SK-N-DZ (cell line): ENCODE results near the gene MDK. TPM values are rescaled to one million over a fixed set of nuclear protein-coding genes. Genes with fewer than 3 reads are reported as not detected.

Experiments used
- DNase-seq: peaks from one replicate; pipeline ENCODE4 v3.0.0-alpha.2; 2015; ENCODE audit warnings: low spot score
- polyA plus RNA-seq, 2 experiments: library from polyadenylated mRNA; depleted of rRNA; stranded (reverse); fragments of >200 nt; gene quantifications; 2 replicates each; pipeline ENCODE4 v1.2.3, GENCODE V29; 2014

Gene MDK, protein sequence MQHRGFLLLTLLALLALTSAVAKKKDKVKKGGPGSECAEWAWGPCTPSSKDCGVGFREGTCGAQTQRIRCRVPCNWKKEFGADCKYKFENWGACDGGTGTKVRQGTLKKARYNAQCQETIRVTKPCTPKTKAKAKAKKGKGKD
- polyA plus RNA-seq (2014; cell fraction: cytosol; rRNA removed), result 2,839 and 3,450 TPM in 2 replicates
- polyA plus RNA-seq (2014; cell fraction: nucleus; rRNA removed), result 2,101 and 2,397 TPM in 2 replicates

DNA sequence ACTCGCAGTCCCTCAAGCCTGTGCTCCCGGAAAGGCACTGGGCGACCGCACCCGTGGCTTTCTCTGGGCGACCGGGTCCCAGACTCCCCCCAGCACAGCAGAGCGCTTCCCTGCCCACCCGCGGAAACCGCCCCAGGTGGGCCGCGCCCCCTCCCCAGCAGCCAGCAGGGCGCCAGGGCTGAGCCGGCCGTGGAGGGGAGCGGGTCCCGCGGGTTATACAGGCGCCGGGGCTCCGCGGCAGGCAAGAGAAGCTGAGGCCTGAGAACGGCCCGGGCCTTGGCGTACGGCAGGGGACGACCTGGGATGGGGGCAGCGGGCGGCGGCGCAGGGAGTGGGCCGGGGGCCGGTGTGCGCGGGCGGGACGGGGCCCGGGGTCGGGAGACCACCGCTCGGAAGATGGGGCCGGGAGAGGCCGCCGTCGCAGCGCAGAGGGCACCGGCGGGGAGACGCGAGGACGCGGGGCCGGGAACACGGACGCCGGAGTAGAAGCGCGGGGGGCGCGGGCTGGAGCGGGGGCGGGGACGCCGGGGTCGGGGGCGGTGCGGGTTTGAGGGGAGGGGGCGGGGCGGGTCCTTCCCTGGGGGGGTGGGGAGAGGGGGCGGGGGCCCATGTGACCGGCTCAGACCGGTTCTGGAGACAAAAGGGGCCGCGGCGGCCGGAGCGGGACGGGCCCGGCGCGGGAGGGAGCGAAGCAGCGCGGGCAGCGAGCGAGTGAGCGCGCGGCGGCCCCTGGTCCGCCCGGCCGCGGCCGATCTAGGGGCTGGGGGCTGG, at the start of gene MDK:
TSS of gene MDK (plus strand) at position 622 of the 771 bp plus-strand sequence. CDS start 389 bp downstream, outside the sequence.
- no peak for DNase-seq

GRCh38 chr11:46332093-46332567, 49.3 kb upstream of the MDK start:
- no peak for DNase-seq

- DNase-seq, result no peak
Observed at GRCh38 chr11:46332568-46333393, 48.7 kb upstream of the MDK start.

- DNase-seq, result no peak
Observed at GRCh38 chr11:46333394-46333947, 48.0 kb upstream of the MDK start.

GRCh38 chr11:46334211-46334610, 47.3 kb upstream of the MDK start:
- DNase-seq, result no peak

- no peak for DNase-seq
Observed at GRCh38 chr11:46335271-46335670, 46.2 kb upstream of the MDK start.

DNA sequence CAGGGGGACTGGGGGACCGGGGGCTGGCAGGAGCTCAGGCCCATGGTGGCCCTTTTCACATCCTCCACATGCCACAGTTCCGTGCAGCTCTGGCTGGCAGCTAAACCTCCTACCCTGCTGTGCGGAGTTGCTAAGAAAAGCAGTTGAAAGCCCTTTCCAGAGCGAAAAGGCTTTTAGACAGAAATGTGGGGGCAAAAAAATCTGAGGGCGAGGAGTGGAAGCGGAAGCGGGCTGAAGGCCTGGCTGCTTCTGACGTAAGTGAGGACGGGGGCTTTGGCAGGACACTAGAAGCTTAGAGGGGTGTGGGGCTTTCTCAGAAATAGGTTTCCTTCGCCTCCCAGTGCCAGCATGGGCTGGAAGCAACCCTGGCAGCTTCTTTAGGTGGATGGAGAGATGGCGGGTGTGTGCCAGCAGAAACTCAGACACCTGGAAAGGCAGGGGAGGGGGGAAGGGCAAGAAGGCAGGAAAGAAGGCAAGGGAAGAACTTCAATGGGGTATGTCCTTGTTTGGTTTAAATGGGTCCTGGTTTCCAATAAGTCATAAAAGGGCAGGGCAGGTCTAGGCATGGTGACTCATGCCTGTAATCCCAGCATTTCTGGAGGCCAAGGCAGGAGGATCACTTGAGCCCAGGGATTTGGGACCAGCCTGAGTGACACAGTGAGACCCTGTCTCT, 45.4 kb upstream of the MDK start:
- DNase-seq, result no peak

- no peak for DNase-seq
Observed at GRCh38 chr11:46336563-46337180, 44.8 kb upstream of the MDK start.

DNA sequence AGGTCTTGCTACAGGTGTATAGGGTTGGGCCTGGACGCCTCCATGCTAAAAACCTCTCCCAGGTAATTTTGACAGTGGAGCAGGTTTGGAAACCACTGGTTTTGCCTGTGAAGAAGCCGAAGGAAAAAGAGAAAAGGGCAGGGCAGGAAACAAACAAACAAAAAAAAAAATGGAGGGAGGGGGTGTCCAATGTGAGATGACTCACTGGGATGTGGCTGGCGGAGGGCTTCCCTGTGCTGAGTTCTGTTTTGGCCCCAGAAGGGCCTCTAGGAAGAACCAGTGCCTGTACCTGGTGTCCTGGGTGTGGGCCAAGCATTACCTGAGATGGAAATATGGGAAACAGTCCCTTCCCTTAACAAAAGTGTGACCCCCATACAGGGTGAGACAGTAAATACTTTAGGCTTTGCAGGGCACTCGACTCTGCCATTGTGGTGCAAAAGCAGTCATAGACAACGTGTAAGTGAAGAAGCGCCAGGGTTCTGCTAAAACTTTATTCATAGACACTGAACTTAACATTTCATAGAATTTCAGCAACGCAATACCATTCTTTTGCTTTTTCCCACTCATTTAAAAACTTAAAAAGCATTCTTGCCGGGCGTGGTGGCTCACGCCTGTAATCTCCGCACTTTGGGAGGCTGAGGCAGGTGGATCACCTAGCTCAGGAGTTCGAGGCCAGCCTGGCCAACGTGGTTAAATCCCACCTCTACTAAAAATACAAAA, 43.7 kb upstream of the MDK start:
- no peak for DNase-seq

DNA sequence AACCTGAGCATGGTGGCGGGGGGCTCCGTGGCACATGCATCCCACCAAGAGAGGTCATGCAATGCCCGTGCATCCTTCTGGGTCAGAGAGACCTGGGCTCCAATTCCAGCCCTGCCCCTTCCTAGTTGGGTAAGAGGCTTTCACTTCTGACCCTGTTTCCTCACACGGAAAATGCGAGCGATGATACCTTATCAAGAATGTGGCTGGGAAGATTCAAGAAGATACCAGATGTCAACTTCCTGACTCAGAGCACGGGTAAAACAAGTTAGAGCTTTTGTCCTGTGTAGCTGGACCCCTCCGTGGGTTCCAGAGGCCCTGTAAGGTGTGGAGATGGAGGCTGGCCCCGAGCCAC, 42.9 kb upstream of the MDK start:
- DNase-seq, result no peak

- DNase-seq, result no peak
Observed at GRCh38 chr11:46338988-46339666, 42.3 kb upstream of the MDK start.

GRCh38 chr11:46339816-46340215, 41.7 kb upstream of the MDK start:
- no peak for DNase-seq

- DNase-seq, result no peak
Observed at GRCh38 chr11:46341454-46341853, 40.0 kb upstream of the MDK start.

DNA sequence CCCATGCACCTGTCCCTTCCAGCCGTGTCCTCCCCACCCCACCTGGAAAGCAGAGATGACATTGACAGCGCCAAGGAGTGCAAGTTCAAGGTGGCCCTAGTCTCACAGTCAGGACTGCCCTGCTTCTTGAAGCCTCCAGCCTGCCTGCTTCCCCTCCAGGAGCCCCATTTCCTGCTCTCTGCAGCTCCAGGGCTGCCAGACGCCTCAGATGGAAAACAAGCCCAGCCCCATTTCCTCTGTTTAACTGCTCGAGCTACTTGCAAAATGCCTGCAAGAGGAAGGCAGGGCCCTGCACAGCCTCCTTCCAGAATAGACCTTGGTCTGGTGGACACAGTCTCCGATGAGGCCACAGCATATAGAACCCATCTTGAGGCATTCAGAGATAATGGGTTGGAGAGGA, 39.2 kb upstream of the MDK start:
- no peak for DNase-seq

DNA sequence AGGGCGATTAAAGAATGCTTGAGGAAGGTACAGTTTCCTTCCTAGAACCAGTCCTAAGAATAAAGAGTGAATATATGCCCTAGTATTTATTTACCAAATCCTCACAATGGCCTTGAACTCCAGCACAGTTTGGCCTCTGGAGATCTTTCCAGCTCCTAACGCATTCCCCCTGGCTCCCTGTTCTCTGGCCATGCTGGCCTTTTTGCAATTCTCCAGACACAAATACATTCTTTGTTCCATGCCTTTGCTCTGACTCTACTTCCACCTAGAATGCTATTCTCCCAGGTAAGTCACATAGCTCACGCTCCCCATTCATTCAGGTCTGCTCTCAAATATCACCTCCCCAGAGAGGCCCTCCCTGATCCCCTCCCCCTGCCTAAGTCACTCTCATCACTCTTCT, 37.9 kb upstream of the MDK start:
- no peak for DNase-seq

DNA sequence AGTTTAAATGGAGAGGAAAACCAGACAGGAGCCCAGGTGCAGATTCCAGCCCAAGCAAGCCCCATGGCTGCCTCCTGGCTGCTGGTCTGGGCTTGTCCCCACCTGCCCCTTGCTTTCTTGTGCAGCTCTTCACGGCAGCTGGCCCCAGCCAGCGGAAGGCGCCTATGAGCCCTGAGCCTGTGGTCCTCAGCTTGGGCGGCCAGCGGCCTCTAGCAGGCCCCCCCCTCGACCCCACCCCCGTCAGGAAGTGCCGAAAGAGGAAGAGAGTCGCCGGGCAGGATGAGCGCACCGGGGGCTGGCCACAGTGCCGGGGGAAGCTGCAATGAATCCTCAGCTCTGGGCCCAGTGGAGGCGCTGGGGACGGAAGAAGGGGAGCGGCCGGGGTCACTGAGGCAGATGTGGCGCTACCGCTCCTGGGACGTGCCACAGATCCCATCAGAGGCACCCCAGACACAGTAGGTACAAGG, 36.3 kb upstream of the MDK start:
- DNase-seq, result no peak

DNA sequence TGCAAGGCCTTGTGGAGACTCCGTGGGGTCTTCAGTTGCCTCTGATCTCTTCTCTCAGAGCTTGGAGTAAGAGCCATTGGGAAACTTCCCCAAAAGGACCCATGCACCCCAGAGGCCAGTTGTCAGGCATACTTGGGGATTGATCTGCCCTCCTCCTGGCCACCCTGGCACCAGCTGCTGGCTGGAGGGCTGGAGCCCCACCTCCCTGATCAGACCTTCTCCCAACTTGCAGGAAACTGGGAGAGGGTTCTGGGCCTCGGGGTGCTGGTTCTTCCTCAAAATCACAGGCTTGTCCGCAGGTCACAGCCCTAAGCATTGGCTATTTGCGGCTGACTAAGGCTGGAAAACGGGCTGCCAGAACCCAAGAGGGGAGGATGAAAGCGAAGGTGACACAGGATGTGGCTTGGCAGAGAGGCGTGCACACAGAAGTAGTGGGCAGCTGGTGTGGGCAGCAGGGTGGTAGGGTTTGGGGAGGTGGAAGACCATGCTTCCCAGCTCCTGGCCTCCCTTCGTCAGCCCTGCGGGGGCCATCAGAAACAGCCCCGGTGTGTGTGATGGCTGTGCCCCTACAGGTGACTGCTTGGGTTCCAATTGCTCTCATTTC, 35.5 kb upstream of the MDK start:
- no peak for DNase-seq

DNA sequence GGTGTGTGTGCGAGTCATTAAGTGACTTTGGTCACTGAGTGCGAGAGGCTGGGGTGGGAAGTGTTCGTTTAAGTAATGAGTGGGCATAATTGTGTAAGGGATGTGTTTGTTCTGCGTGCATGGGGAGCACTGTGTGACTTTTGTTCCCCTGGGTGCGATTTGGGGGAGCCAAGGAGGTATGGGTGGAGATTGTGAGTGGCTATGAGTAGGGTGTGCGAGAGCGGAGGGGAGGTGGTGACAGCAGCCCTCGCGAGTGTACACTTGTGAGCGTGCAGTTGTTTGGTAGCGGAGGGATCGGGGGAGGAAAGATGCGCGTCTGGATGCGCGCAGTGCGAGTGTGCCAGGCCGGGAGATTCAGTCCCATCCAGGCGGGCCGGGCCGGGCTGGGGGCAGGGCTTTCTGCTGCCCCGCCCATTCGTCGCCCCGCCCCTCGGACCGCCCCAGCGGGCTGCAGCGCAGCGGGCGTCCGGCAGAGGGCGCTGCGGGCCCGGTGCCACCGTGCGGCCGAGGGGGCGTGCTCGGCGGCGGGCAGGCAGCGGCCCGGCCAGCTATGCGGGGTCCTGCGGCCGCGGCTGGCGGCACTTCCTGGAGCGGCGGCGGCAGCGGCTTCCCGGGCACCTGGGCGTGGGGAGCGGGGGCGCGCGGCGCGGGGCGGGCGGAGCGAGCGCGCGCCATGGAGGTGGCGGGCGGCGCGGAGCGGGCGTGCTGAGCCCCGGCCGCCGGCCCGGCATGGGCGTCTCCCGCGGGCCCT, 34.4 kb upstream of the MDK start, which contains the start of gene DGKZ:
TSS of gene DGKZ (plus strand) at position 578 of the 751 bp plus-strand sequence. CDS start 197 bp downstream, outside the sequence.
- DNase-seq, result peak; percentile 78
